HepG2 (cell line): ENCODE measurements around the gene UNKL. TPM values are rescaled to one million over a fixed set of nuclear protein-coding genes. Genes with fewer than 3 reads are reported as not detected.
A peak's percentile ranks its signal among the peaks of the same experiment; 100 is the strongest.

Experiments
- CEBPG ChIP-seq: IDR thresholded peaks from 2 replicates; pipeline ENCODE4 v1.6.1; 2016
- KLF15 ChIP-seq: sonication (generic); formaldehyde crosslinking; IDR thresholded peaks from 2 replicates; pipeline ENCODE4 v1.8.1; 2023; ENCODE audit warnings: borderline replicate concordance, mild to moderate bottlenecking, inconsistent platforms, missing genetic modification reagents, mixed read lengths
- MEIS2 ChIP-seq: sonication (generic); formaldehyde crosslinking; IDR thresholded peaks from 2 replicates; pipeline ENCODE4 v1.9.0; 2021; ENCODE audit warnings: mild to moderate bottlenecking, missing genetic modification reagents
- MIER3 ChIP-seq: IDR thresholded peaks from 2 replicates; pipeline ENCODE4 v1.6.1; 2016; ENCODE audit warnings: missing compliant biosample characterization, borderline replicate concordance
- NFYC ChIP-seq: IDR thresholded peaks from 2 replicates; pipeline ENCODE4 v1.6.1; 2016; ENCODE audit warnings: missing genetic modification reagents, missing compliant biosample characterization
- RAD21 ChIP-seq: fragments of 450-650 bp; formaldehyde crosslinking; IDR thresholded peaks from 2 replicates; pipeline ENCODE4 v1.5.0; 2020; ENCODE audit warnings: mild to moderate bottlenecking
- REPIN1 ChIP-seq: sonication (generic); formaldehyde crosslinking; IDR thresholded peaks from 2 replicates; pipeline ENCODE4 v1.8.0; 2022; ENCODE audit warnings: missing genetic modification reagents, low read depth, mild to moderate bottlenecking, borderline replicate concordance
- RNF2 ChIP-seq: fragments of 450-650 bp; conservative IDR thresholded peaks from 2 replicates; pipeline ENCODE4 v1.6.1; 2016; ENCODE audit warnings: low read depth
- TGIF2 ChIP-seq: IDR thresholded peaks from 2 replicates; pipeline ENCODE4 v1.6.1; 2016; ENCODE audit warnings: control low read depth, missing compliant biosample characterization
- ZBTB8A ChIP-seq: sonication (generic); formaldehyde crosslinking; IDR thresholded peaks from 2 replicates; pipeline ENCODE4 v1.4.0; 2020; ENCODE audit warnings: mild to moderate bottlenecking, low read depth, missing genetic modification reagents, borderline replicate concordance
- ZEB1 ChIP-seq: IDR thresholded peaks from 2 replicates; pipeline ENCODE4 v1.6.1; 2012; ENCODE audit warnings: mild to moderate bottlenecking, low read depth, inconsistent platforms; ENCODE audit not compliant: insufficient replicate concordance
- ZFP1 ChIP-seq: IDR thresholded peaks from 2 replicates; pipeline ENCODE4 v1.6.1; 2016
- ZNF225 ChIP-seq: sonication (generic); formaldehyde crosslinking; IDR thresholded peaks from 2 replicates; pipeline ENCODE4 v1.4.0; 2020; ENCODE audit warnings: mild to moderate bottlenecking, missing genetic modification reagents
- ZNF432 ChIP-seq: sonication (generic); formaldehyde crosslinking; IDR thresholded peaks from 2 replicates; pipeline ENCODE4 v1.5.0; 2020; ENCODE audit warnings: missing genetic modification reagents, mild to moderate bottlenecking, borderline replicate concordance
- ZNF616 ChIP-seq: sonication (generic); formaldehyde crosslinking; IDR thresholded peaks from 2 replicates; pipeline ENCODE4 v1.5.0; 2020; ENCODE audit warnings: low read depth, mild to moderate bottlenecking, missing genetic modification reagents
- ZNF709 ChIP-seq: sonication (generic); formaldehyde crosslinking; IDR thresholded peaks from 2 replicates; pipeline ENCODE4 v1.5.0; 2020; ENCODE audit warnings: mild to moderate bottlenecking, missing genetic modification reagents
- ZNF775 ChIP-seq: sonication (generic); formaldehyde crosslinking; IDR thresholded peaks from 2 replicates; pipeline ENCODE4 v1.4.0; 2020; ENCODE audit warnings: missing genetic modification reagents, mild to moderate bottlenecking, moderate library complexity, borderline replicate concordance
- ZNF788 ChIP-seq: sonication (generic); formaldehyde crosslinking; IDR thresholded peaks from 2 replicates; pipeline ENCODE4 v1.5.0; 2020; ENCODE audit warnings: mild to moderate bottlenecking, missing genetic modification reagents, borderline replicate concordance
- polyA plus RNA-seq, 8 experiments: library from polyadenylated mRNA; depleted of rRNA in 3 of 8; stranded (reverse) in 7 of 8; unstranded in 1 of 8; fragments of >200 nt; fragmentation: Illumina TruSeq in 4 of 8; extraction: Trizol in 4 of 8; gene quantifications; 2 replicates each; pipeline versions ENCODE4 v1.2.1 to v1.2.3, GENCODE V29; 2011 to 2016; ENCODE audit warnings: low read depth in 4 of 8, missing spikeins in 1 of 8, mixed read lengths in 1 of 8; ENCODE audit not compliant: insufficient read depth in 1 of 8
- total RNA-seq, 5 experiments: library from RNA; depleted of rRNA; stranded (reverse); fragments of >200 nt; fragmentation: Illumina TruSeq; extraction: Trizol; gene quantifications; 2 replicates each; pipeline ENCODE4 v1.2.3, GENCODE V29; 2016; ENCODE audit warnings: low read depth in 1 of 5
- TF ChIP-seq, protein P1 (sequence below): sonication (generic); formaldehyde crosslinking; IDR thresholded peaks from 2 replicates; pipeline ENCODE4 v1.4.0; 2020; ENCODE audit warnings: missing genetic modification reagents, borderline replicate concordance
- TF ChIP-seq, protein P2 (sequence below): sonication (generic); formaldehyde crosslinking; IDR thresholded peaks from 2 replicates; pipeline ENCODE4 v1.5.0; 2020; ENCODE audit warnings: mild to moderate bottlenecking, missing genetic modification reagents
- TF ChIP-seq, protein P3 (sequence below): sonication (generic); formaldehyde crosslinking; IDR thresholded peaks from 2 replicates; pipeline ENCODE4 v1.4.0; 2020; ENCODE audit warnings: mild to moderate bottlenecking, missing genetic modification reagents
- TF ChIP-seq, protein P4 (sequence below): sonication (generic); formaldehyde crosslinking; conservative IDR thresholded peaks from 2 replicates; pipeline ENCODE4 v1.8.0; 2022; ENCODE audit warnings: low read depth, missing genetic modification reagents

UNKL gene
- total and polyA plus RNA-seq, 2 of the 13 experiments (the other 11 are each of a cell fraction or from before 2014, with no cell fraction given), result 10.4 to 17.6 TPM

DNA sequence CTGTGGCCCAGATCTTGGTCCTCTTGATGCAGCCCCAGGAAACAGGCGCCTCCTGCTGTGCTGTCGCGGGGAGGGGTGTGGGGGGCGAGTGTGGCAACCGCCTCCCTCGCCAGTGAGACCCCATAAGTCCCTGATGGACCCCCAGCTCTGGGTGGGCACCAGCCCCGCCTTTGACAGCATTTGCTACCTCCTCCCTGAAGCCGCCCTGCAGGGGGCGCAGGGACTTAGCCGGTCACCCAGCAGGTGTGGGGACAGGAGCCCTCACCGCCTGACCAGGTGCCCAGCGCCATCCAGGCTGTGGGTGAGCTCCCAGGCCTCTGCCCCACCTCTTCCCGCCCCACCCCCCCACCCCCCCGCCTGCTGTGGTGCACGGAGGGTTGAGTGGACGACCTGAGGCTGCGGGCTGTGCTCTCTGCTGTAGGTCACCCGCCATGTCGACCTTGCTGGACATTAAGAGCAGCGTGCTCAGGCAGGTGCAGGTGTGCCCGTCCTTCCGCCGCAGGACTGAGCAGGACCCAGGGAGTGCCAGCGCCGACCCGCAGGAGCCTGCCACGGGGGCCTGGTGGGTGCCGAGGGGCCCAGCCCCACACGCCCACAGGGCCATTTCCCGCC lies 76.3 kb downstream of the UNKL start (continued):
- TF ChIP-seq KLF15 (CRISPR knock-in tag), result no peak
- no peak for TF ChIP-seq MEIS2 (CRISPR knock-in tag)
- TF ChIP-seq, protein P1, sequence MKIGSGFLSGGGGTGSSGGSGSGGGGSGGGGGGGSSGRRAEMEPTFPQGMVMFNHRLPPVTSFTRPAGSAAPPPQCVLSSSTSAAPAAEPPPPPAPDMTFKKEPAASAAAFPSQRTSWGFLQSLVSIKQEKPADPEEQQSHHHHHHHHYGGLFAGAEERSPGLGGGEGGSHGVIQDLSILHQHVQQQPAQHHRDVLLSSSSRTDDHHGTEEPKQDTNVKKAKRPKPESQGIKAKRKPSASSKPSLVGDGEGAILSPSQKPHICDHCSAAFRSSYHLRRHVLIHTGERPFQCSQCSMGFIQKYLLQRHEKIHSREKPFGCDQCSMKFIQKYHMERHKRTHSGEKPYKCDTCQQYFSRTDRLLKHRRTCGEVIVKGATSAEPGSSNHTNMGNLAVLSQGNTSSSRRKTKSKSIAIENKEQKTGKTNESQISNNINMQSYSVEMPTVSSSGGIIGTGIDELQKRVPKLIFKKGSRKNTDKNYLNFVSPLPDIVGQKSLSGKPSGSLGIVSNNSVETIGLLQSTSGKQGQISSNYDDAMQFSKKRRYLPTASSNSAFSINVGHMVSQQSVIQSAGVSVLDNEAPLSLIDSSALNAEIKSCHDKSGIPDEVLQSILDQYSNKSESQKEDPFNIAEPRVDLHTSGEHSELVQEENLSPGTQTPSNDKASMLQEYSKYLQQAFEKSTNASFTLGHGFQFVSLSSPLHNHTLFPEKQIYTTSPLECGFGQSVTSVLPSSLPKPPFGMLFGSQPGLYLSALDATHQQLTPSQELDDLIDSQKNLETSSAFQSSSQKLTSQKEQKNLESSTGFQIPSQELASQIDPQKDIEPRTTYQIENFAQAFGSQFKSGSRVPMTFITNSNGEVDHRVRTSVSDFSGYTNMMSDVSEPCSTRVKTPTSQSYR, result no peak
- peak; percentile 21; the same call in 1 of the 2 replicates for TF ChIP-seq RAD21 (CRISPR knock-in tag)
- TF ChIP-seq ZNF775, result no peak
- TF ChIP-seq ZFP1 (CRISPR knock-in tag), result no peak
- TF ChIP-seq, protein P2, sequence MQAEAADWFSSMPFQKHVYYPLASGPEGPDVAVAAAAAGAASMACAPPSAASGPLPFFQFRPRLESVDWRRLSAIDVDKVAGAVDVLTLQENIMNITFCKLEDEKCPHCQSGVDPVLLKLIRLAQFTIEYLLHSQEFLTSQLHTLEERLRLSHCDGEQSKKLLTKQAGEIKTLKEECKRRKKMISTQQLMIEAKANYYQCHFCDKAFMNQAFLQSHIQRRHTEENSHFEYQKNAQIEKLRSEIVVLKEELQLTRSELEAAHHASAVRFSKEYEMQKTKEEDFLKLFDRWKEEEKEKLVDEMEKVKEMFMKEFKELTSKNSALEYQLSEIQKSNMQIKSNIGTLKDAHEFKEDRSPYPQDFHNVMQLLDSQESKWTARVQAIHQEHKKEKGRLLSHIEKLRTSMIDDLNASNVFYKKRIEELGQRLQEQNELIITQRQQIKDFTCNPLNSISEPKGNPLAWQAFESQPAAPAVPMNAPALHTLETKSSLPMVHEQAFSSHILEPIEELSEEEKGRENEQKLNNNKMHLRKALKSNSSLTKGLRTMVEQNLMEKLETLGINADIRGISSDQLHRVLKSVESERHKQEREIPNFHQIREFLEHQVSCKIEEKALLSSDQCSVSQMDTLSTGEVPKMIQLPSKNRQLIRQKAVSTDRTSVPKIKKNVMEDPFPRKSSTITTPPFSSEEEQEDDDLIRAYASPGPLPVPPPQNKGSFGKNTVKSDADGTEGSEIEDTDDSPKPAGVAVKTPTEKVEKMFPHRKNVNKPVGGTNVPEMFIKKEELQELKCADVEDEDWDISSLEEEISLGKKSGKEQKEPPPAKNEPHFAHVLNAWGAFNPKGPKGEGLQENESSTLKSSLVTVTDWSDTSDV (CRISPR knock-in tag), result no peak
- TF ChIP-seq, protein P3, sequence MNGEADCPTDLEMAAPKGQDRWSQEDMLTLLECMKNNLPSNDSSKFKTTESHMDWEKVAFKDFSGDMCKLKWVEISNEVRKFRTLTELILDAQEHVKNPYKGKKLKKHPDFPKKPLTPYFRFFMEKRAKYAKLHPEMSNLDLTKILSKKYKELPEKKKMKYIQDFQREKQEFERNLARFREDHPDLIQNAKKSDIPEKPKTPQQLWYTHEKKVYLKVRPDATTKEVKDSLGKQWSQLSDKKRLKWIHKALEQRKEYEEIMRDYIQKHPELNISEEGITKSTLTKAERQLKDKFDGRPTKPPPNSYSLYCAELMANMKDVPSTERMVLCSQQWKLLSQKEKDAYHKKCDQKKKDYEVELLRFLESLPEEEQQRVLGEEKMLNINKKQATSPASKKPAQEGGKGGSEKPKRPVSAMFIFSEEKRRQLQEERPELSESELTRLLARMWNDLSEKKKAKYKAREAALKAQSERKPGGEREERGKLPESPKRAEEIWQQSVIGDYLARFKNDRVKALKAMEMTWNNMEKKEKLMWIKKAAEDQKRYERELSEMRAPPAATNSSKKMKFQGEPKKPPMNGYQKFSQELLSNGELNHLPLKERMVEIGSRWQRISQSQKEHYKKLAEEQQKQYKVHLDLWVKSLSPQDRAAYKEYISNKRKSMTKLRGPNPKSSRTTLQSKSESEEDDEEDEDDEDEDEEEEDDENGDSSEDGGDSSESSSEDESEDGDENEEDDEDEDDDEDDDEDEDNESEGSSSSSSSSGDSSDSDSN (CRISPR knock-in tag), result no peak
- TF ChIP-seq REPIN1 (CRISPR knock-in tag), result no peak
- no peak for TF ChIP-seq NFYC (CRISPR knock-in tag)
- peak; percentile 52; the same call in 1 of the 2 replicates for TF ChIP-seq TGIF2 (CRISPR knock-in tag)
- TF ChIP-seq RNF2, result no peak
- TF ChIP-seq ZNF788, result no peak
- TF ChIP-seq MIER3, result no peak
- TF ChIP-seq ZNF225, result no peak
- TF ChIP-seq ZEB1, result peak; percentile 56
- no peak for TF ChIP-seq ZBTB8A
- TF ChIP-seq ZNF616 (CRISPR knock-in tag), result no peak
- TF ChIP-seq, protein P4, sequence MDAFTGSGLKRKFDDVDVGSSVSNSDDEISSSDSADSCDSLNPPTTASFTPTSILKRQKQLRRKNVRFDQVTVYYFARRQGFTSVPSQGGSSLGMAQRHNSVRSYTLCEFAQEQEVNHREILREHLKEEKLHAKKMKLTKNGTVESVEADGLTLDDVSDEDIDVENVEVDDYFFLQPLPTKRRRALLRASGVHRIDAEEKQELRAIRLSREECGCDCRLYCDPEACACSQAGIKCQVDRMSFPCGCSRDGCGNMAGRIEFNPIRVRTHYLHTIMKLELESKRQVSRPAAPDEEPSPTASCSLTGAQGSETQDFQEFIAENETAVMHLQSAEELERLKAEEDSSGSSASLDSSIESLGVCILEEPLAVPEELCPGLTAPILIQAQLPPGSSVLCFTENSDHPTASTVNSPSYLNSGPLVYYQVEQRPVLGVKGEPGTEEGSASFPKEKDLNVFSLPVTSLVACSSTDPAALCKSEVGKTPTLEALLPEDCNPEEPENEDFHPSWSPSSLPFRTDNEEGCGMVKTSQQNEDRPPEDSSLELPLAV (CRISPR knock-in tag), result no peak
- TF ChIP-seq CEBPG (CRISPR knock-in tag), result no peak
- TF ChIP-seq ZNF709 (CRISPR knock-in tag), result no peak
- TF ChIP-seq ZNF432 (CRISPR knock-in tag), result no peak
